ENCODE data around the gene MBD3L4.

Gene MBD3L4

GRCh38 chr19:7018828-7019227, 21.2 kb downstream of the MBD3L4 start:
- Histone ChIP-seq H3K27me3 (ENCODE audit: insufficient read depth, low read length) (no peaks in the 10 kb centered on the region; the same call in 1 of the 2 replicates), H3F3A (ENCODE audit: insufficient read depth, low read length) (no peaks in the 10 kb centered on the region), H3K27ac (ENCODE audit: low read depth, low read length, poor library complexity, severe bottlenecking) (no peak overlapping the region), H3K4me3 (ENCODE audit: low read depth, low read length, poor library complexity, severe bottlenecking) (no peak overlapping the region), H3K36me3 (ENCODE audit: insufficient read depth, low read length) (no peaks in the 10 kb centered on the region), H3K4me1 (ENCODE audit: insufficient read depth, low read length, severe bottlenecking) (no peaks in the 10 kb centered on the region), H3K79me2 (ENCODE audit: insufficient read depth, low read length) (no peaks in the 10 kb centered on the region), H4K20me1 (ENCODE audit: insufficient read depth, low read length) (no peaks in the 10 kb centered on the region), H3K9me2 (ENCODE audit: low read depth, low read length) (no peaks in the 10 kb centered on the region), H2AFZ (ENCODE audit: low read length) (no peak overlapping the region), H3K9ac (ENCODE audit: low read length) (no peak overlapping the region), H3K9me3 (ENCODE audit: low read length) (no peaks in the 10 kb centered on the region), H3K4me2 (ENCODE audit: low read length) (no peak overlapping the region)
- TF ChIP-seq EZH2 (IDR thresholded peaks at IDR 0.05; ENCODE audit: borderline replicate concordance, low read length) (no peak), CTCF (IDR thresholded peaks at IDR 0.05; ENCODE audit: low read length) (no peak)

GRCh38 chr19:7013678-7014077, 26.3 kb downstream of the MBD3L4 start:
- Histone ChIP-seq H3F3A (ENCODE audit: insufficient read depth, low read length) (no peaks in the 10 kb centered on the region), H3K9ac (ENCODE audit: low read length) (no peak overlapping the region), H3K27ac (ENCODE audit: low read depth, low read length, poor library complexity, severe bottlenecking) (no peak overlapping the region), H2AFZ (ENCODE audit: low read length) (no peak overlapping the region), H3K79me2 (ENCODE audit: insufficient read depth, low read length) (no peaks in the 10 kb centered on the region), H3K36me3 (ENCODE audit: insufficient read depth, low read length) (no peaks in the 10 kb centered on the region; the same call in 1 of the 2 replicates), H3K4me2 (ENCODE audit: low read length) (no peak overlapping the region), H3K4me3 (ENCODE audit: low read depth, low read length, poor library complexity, severe bottlenecking) (no peak overlapping the region), H3K9me2 (ENCODE audit: low read depth, low read length) (no peaks in the 10 kb centered on the region), H3K4me1 (ENCODE audit: insufficient read depth, low read length, severe bottlenecking) (no peaks in the 10 kb centered on the region), H3K9me3 (ENCODE audit: low read length) (no peaks in the 10 kb centered on the region), H3K27me3 (ENCODE audit: insufficient read depth, low read length) (peaks cover 5% of the 10 kb centered on the region; the same call in 1 of the 2 replicates), H4K20me1 (ENCODE audit: insufficient read depth, low read length) (no peaks in the 10 kb centered on the region)
- TF ChIP-seq CTCF (IDR thresholded peaks at IDR 0.05; ENCODE audit: low read length): no peak

- no peak overlapping the region for H3K9ac ChIP-seq (ENCODE audit: low read length)
- 0 out of 2 replicates have a peak, but pooled peaks cover 5% of the 10 kb centered on the region for H3K27me3 ChIP-seq (ENCODE audit: insufficient read depth, low read length)
- H3K36me3 ChIP-seq (ENCODE audit: insufficient read depth, low read length): no peaks in the 10 kb centered on the region; the same call in 1 of the 2 replicates
- no peaks in the 10 kb centered on the region for H3K9me3 ChIP-seq (ENCODE audit: low read length)
- no peaks in the 10 kb centered on the region for H3K9me2 ChIP-seq (ENCODE audit: low read depth, low read length)
- H2AFZ ChIP-seq (ENCODE audit: low read length): no peak overlapping the region
- no peak overlapping the region for H3K27ac ChIP-seq (ENCODE audit: low read depth, low read length, poor library complexity, severe bottlenecking)
- H3K79me2 ChIP-seq (ENCODE audit: insufficient read depth, low read length): no peaks in the 10 kb centered on the region
- no peaks in the 10 kb centered on the region for H4K20me1 ChIP-seq (ENCODE audit: insufficient read depth, low read length)
- no peak overlapping the region for H3K4me3 ChIP-seq (ENCODE audit: low read depth, low read length, poor library complexity, severe bottlenecking)
- H3K4me1 ChIP-seq (ENCODE audit: insufficient read depth, low read length, severe bottlenecking): no peaks in the 10 kb centered on the region
- H3K4me2 ChIP-seq (ENCODE audit: low read length): no peak overlapping the region
- no peaks in the 10 kb centered on the region for H3F3A ChIP-seq (ENCODE audit: insufficient read depth, low read length)
- TF ChIP-seq CTCF (IDR thresholded peaks at IDR 0.05; ENCODE audit: low read length) (no peak), EZH2 (IDR thresholded peaks at IDR 0.05; ENCODE audit: borderline replicate concordance, low read length) (no peak)
These were observed 29.0 kb downstream of the MBD3L4 start for GRCh38 chr19:7010722-7011593.

Data from OCI-LY1 (cell line).